IPS DF 6.9 (cell line): Measurements from ENCODE around the gene RASL11B.
A peak's percentile ranks its signal among the peaks of the same experiment; 100 is the strongest.

Experiments used
- DNase-seq: peaks from one replicate; pipeline ENCODE4 v3.0.0-alpha.2; 2013; ENCODE audit warnings: low read depth, low spot score
- H3K27ac ChIP-seq: one replicate; pipeline ENCODE4 v1.5.1; 2013; ENCODE audit warnings: low read length, control low read depth
- H3K27me3 ChIP-seq: 2 replicates; pipeline ENCODE4 v1.6.1; 2013; ENCODE audit warnings: mild to moderate bottlenecking, low read length; ENCODE audit not compliant: control insufficient read depth, insufficient read depth
- H3K36me3 ChIP-seq: 2 replicates; pipeline ENCODE4 v1.6.1; 2013; ENCODE audit warnings: low read length; ENCODE audit not compliant: control insufficient read depth, insufficient read depth
- H3K4me1 ChIP-seq: 2 replicates; pipeline ENCODE4 v1.6.1; 2013; ENCODE audit warnings: low read length; ENCODE audit not compliant: control insufficient read depth, insufficient read depth
- H3K4me3 ChIP-seq: 2 replicates; pipeline ENCODE4 v1.5.1; 2013; ENCODE audit warnings: mild to moderate bottlenecking, low read length
- H3K9me3 ChIP-seq: 2 replicates; pipeline ENCODE4 v1.6.1; 2013; ENCODE audit warnings: low read length, inconsistent platforms; ENCODE audit not compliant: control insufficient read depth, insufficient read depth
- WGBS: extraction: QIAGEN DNeasy Blood & Tissue Kit; methylation state at CpG from one replicate; pipeline ENCODE4 v1.1.7; 2013; ENCODE audit warnings: mixed read lengths, missing lambda C conversion rate; ENCODE audit not compliant: insufficient read length, insufficient coverage; 5-methylcytosine and 5-hydroxymethylcytosine counted together

The RASL11B gene

GRCh38 chr4:52861171-52861823, 820 bp upstream of the RASL11B start:
- Histone ChIP-seq H3K9me3 (0 out of 2 replicates have a peak, but pooled peaks cover 1% of the 10 kb centered on the region), H3K4me1 (peaks cover 3% of the 10 kb centered on the region), H3K36me3 (peaks cover 15% of the 10 kb centered on the region), H3K27me3 (no peaks in the 10 kb centered on the region), H3K27ac (no peak overlapping the region), H3K4me3 (peak overlapping the region; percentile 58; the same call in 1 of the 2 replicates)
- DNase-seq, result no peak
- WGBS, result no CpG with 5 or more reads among the region's 26 CpGs

GRCh38 chr4:52862639-52863161, 583 bp downstream of the RASL11B start:
- Histone ChIP-seq H3K4me3 (peak overlapping the region; percentile 95), H3K9me3 (0 out of 2 replicates have a peak, but pooled peaks cover 1% of the 10 kb centered on the region), H3K4me1 (peaks cover 3% of the 10 kb centered on the region), H3K27ac (no peak overlapping the region), H3K36me3 (peaks cover 15% of the 10 kb centered on the region), H3K27me3 (no peaks in the 10 kb centered on the region)
- DNase-seq, result no peak
- no CpG with 5 or more reads among the region's 23 CpGs for WGBS

GRCh38 chr4:52863324-52863723, 1.2 kb downstream of the RASL11B start:
- Histone ChIP-seq H3K9me3 (0 out of 2 replicates have a peak, but pooled peaks cover under 1% of the 10 kb centered on the region), H3K36me3 (peaks cover 15% of the 10 kb centered on the region), H3K4me1 (peaks cover 3% of the 10 kb centered on the region), H3K27me3 (no peaks in the 10 kb centered on the region), H3K27ac (no peak overlapping the region), H3K4me3 (peak overlapping the region; percentile 95; the same call in 1 of the 2 replicates)
- DNase-seq, result no peak
- no CpG with 5 or more reads among the region's 6 CpGs for WGBS

GRCh38 chr4:52864793-52865192, 2.7 kb downstream of the RASL11B start:
- Histone ChIP-seq H3K4me3 (no peak overlapping the region), H3K36me3 (peaks cover 15% of the 10 kb centered on the region), H3K27me3 (no peaks in the 10 kb centered on the region), H3K4me1 (peaks cover 3% of the 10 kb centered on the region), H3K27ac (no peak overlapping the region), H3K9me3 (no peaks in the 10 kb centered on the region)
- WGBS, result no CpG with 5 or more reads among the region's 5 CpGs
- no peak for DNase-seq

GRCh38 chr4:52865300-52865699, 3.2 kb downstream of the RASL11B start:
- Histone ChIP-seq H3K27me3 (no peaks in the 10 kb centered on the region), H3K4me3 (no peak overlapping the region), H3K36me3 (peaks cover 15% of the 10 kb centered on the region), H3K9me3 (no peaks in the 10 kb centered on the region), H3K4me1 (peaks cover 3% of the 10 kb centered on the region), H3K27ac (no peak overlapping the region)
- DNase-seq, result no peak
- no CpG with 5 or more reads among the region's 9 CpGs for WGBS

GRCh38 chr4:52866734-52867133, 4.6 kb downstream of the RASL11B start:
- no CpG with 5 or more reads among the region's 4 CpGs for WGBS
- Histone ChIP-seq H3K4me3 (no peak overlapping the region), H3K27ac (no peak overlapping the region), H3K9me3 (no peaks in the 10 kb centered on the region), H3K4me1 (peaks cover 3% of the 10 kb centered on the region), H3K27me3 (no peaks in the 10 kb centered on the region), H3K36me3 (peaks cover 15% of the 10 kb centered on the region)
- no peak for DNase-seq

GRCh38 chr4:52867163-52867562, 5.0 kb downstream of the RASL11B start:
- H3K36me3 ChIP-seq, result peaks cover 15% of the 10 kb centered on the region
- WGBS, result no CpG with 5 or more reads among the region's 4 CpGs

GRCh38 chr4:52868133-52868532, 6.0 kb downstream of the RASL11B start:
- H3K9me3 ChIP-seq, result no peaks in the 10 kb centered on the region
- peaks cover 3% of the 10 kb centered on the region for H3K4me1 ChIP-seq
- no peak overlapping the region for H3K4me3 ChIP-seq
- no CpG with 5 or more reads among the region's 8 CpGs for WGBS
- no peak for DNase-seq
- H3K27ac ChIP-seq, result no peak overlapping the region
- no peaks in the 10 kb centered on the region for H3K27me3 ChIP-seq
- H3K36me3 ChIP-seq, result peaks cover 15% of the 10 kb centered on the region

More at GRCh38 chr4:52867163-52867562, 5.0 kb downstream of the RASL11B start:
- Histone ChIP-seq H3K4me1 (peaks cover 3% of the 10 kb centered on the region), H3K9me3 (no peaks in the 10 kb centered on the region), H3K27ac (no peak overlapping the region), H3K4me3 (no peak overlapping the region), H3K27me3 (no peaks in the 10 kb centered on the region)
- no peak for DNase-seq

GRCh38 chr4:52869196-52869595, 7.1 kb downstream of the RASL11B start:
- Histone ChIP-seq H3K4me3 (no peak overlapping the region), H3K27me3 (no peaks in the 10 kb centered on the region), H3K9me3 (no peaks in the 10 kb centered on the region), H3K36me3 (peaks cover 15% of the 10 kb centered on the region), H3K27ac (no peak overlapping the region), H3K4me1 (peaks cover 5% of the 10 kb centered on the region)
- DNase-seq, result no peak
- no CpG with 5 or more reads among the region's 12 CpGs for WGBS

GRCh38 chr4:52869656-52870055, 7.5 kb downstream of the RASL11B start:
- no peak overlapping the region for H3K27ac ChIP-seq
- peaks cover 13% of the 10 kb centered on the region for H3K36me3 ChIP-seq
- no CpG with 5 or more reads among the region's 1 CpG for WGBS
- no peak for DNase-seq
- peaks cover 8% of the 10 kb centered on the region for H3K4me1 ChIP-seq
- H3K4me3 ChIP-seq, result no peak overlapping the region
- no peaks in the 10 kb centered on the region for H3K9me3 ChIP-seq
- no peaks in the 10 kb centered on the region for H3K27me3 ChIP-seq

- Histone ChIP-seq H3K9me3 (no peaks in the 10 kb centered on the region), H3K36me3 (peaks cover 8% of the 10 kb centered on the region), H3K27ac (no peak overlapping the region), H3K27me3 (no peaks in the 10 kb centered on the region), H3K4me1 (peaks cover 9% of the 10 kb centered on the region), H3K4me3 (no peak overlapping the region)
- no CpG with 5 or more reads among the region's 4 CpGs for WGBS
- no peak for DNase-seq
Observed at GRCh38 chr4:52870225-52870624, 8.1 kb downstream of the RASL11B start.
